ENCODE data around the gene RNF44. TPM values are rescaled to one million over a fixed set of nuclear protein-coding genes. Genes with fewer than 3 reads are reported as not detected.

RNF44 gene
- total RNA-seq, 1 experiment from 2014 or later = 19.2 TPM

DNA sequence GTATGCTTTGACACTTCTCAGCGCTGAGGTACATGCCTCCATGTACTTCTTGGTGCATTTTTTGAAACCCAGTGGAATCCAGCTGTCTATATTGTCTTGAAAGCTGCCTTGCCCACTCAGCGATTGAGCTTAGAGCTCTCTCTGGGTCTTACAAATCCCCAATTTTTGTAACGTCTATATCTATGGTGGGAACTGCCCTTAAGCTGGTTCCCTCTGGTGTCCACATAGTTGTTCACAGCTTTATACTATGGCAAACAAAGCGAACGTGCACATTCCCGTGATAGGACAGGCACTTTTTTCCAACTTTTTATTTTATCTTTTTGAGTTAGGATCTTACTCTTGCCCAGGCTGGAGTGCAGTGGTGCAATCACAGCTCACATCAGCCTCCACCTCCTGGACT, 32.8 kb upstream of the RNF44 start:
- H3K4me1 ChIP-seq (ENCODE audit: insufficient read depth, low read length) = no peaks in the 10 kb centered on the region
- ChIA-PET CTCF (interaction anchor here (0.9 to 2.1 kb wide), 4 partner anchors 27 to 841 kb away, joined by 3 to 15 read pairs (median 4); partner anchors contain the start of genes CLTB and RNF44), POLR2A (ENCODE audit: unreplicated experiment) (interaction anchor here (1.2 kb wide), 1 partner anchor 32 kb away, joined by 3 read pairs; the partner anchor contains the start of gene RNF44)
- H3K79me2 ChIP-seq (ENCODE audit: low read length) = no peaks in the 10 kb centered on the region
- no peak overlapping the region for H3K27ac ChIP-seq (ENCODE audit: low read length)
- DNase-seq = peak; percentile 15
- no peak overlapping the region for H3K9ac ChIP-seq (ENCODE audit: low read length)
- no peaks in the 10 kb centered on the region for H3F3A ChIP-seq (ENCODE audit: low read length, unreplicated experiment)
- no peaks in the 10 kb centered on the region for H3K9me3 ChIP-seq (ENCODE audit: low read length)
- H3K36me3 ChIP-seq (ENCODE audit: low read depth, low read length) = no peaks in the 10 kb centered on the region
- no peak overlapping the region for H3K4me2 ChIP-seq (ENCODE audit: low read length)
- intact Hi-C loops (cut with micrococcal nuclease) = loop anchor here (1.0 to 2.0 kb wide), 2 partner anchors 32 to 153 kb away; partner anchors contain the start of gene CLTB
- no peak overlapping the region for H3K4me3 ChIP-seq (ENCODE audit: low read length)
- no peaks in the 10 kb centered on the region for H3K9me2 ChIP-seq (replicated peaks; ENCODE audit: low read length)
- no peaks in the 10 kb centered on the region for H3K27me3 ChIP-seq (ENCODE audit: low read length)
- peak; percentile 54; the same call in 1 of the 2 replicates for ATAC-seq
- TF ChIP-seq EZH2 (IDR thresholded peaks at IDR 0.05; ENCODE audit: low read length, unreplicated experiment) = no peak
- TF ChIP-seq, protein P1, sequence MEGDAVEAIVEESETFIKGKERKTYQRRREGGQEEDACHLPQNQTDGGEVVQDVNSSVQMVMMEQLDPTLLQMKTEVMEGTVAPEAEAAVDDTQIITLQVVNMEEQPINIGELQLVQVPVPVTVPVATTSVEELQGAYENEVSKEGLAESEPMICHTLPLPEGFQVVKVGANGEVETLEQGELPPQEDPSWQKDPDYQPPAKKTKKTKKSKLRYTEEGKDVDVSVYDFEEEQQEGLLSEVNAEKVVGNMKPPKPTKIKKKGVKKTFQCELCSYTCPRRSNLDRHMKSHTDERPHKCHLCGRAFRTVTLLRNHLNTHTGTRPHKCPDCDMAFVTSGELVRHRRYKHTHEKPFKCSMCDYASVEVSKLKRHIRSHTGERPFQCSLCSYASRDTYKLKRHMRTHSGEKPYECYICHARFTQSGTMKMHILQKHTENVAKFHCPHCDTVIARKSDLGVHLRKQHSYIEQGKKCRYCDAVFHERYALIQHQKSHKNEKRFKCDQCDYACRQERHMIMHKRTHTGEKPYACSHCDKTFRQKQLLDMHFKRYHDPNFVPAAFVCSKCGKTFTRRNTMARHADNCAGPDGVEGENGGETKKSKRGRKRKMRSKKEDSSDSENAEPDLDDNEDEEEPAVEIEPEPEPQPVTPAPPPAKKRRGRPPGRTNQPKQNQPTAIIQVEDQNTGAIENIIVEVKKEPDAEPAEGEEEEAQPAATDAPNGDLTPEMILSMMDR (conservative IDR thresholded peaks at IDR 0.05; ENCODE audit: low read depth, low read length) = peak; percentile 43; the same call in 1 of the 2 replicates
- H2AFZ ChIP-seq (ENCODE audit: low read length) = no peak overlapping the region
- no TSS peak for BruUV-seq (replicated peaks)
- H4K20me1 ChIP-seq (ENCODE audit: low read length) = no peaks in the 10 kb centered on the region

DNA sequence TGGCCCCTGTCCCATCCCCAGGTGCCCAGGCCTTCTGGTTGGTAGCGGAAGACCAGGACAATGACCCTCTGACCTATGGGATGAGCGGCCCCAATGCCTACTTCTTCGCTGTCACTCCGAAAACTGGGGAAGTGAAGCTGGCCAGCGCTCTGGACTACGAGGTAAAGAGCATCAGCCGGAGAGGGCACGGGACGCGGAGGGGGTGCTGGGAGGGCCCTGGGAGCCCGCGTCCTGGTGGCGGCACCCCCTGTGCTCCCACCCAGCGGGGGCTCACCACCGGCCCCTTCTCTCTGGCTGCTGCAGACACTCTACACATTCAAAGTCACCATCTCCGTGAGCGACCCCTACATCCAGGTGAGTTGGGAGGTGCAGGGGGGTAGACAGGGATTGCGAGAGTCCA, 31.5 kb upstream of the RNF44 start:
- Histone ChIP-seq H4K20me1 (ENCODE audit: low read length) (no peaks in the 10 kb centered on the region), H3K79me2 (ENCODE audit: low read length) (no peaks in the 10 kb centered on the region), H3K36me3 (ENCODE audit: low read depth, low read length) (no peaks in the 10 kb centered on the region), H3K27ac (ENCODE audit: low read length) (no peak overlapping the region), H3K9me3 (ENCODE audit: low read length) (no peaks in the 10 kb centered on the region), H3K4me3 (ENCODE audit: low read length) (no peak overlapping the region), H3K9me2 (replicated peaks; ENCODE audit: low read length) (no peaks in the 10 kb centered on the region), H2AFZ (ENCODE audit: low read length) (no peak overlapping the region), H3K4me2 (ENCODE audit: low read length) (no peak overlapping the region), H3F3A (ENCODE audit: low read length, unreplicated experiment) (no peaks in the 10 kb centered on the region), H3K9ac (ENCODE audit: low read length) (no peak overlapping the region), H3K27me3 (ENCODE audit: low read length) (no peaks in the 10 kb centered on the region), H3K4me1 (ENCODE audit: insufficient read depth, low read length) (no peaks in the 10 kb centered on the region)
- DNase-seq = no peak
- intact Hi-C loops (cut with micrococcal nuclease) = no loop called here
- no TSS peak for BruUV-seq (replicated peaks)
- CTCF ChIA-PET = no interaction called here
- POLR2A ChIA-PET (ENCODE audit: unreplicated experiment) = no interaction called here
- TF ChIP-seq EZH2 (IDR thresholded peaks at IDR 0.05; ENCODE audit: low read length, unreplicated experiment) = no peak
- TF ChIP-seq, protein P1 (conservative IDR thresholded peaks at IDR 0.05; ENCODE audit: low read depth, low read length) = no peak
- no peak for TF ChIP-seq EZH2phosphoT487 (IDR thresholded peaks at IDR 0.05; ENCODE audit: borderline replicate concordance, low read length)
- ATAC-seq = no peak

DNA sequence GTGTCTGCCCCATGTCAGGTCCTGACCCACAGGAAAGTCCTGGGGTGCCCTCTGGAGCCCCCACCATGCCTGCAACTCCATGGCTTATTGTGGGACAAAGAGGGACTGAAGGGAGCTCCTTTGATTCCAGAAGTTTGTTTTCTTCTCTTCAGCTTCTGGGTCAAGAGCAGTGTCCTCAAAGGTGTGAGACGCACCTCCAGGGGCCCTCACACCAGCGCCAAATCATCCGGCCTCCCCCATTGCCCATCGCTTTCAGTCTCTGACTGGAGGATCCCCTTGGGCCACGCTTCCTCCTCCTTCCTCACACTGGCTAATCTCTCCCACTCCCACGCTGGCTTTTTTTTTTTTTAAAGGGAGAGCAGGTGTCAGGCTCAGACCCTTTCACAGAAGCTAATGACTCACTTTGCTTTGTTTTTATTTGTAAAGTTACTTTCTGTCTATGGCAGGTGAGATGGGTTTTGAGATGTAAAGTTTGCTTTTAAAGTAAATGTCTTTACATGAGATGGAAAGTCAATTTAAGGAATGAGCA, 28.6 kb upstream of the RNF44 start:
- CTCF ChIA-PET = no interaction called here
- no TSS peak for BruUV-seq (replicated peaks)
- POLR2A ChIA-PET (ENCODE audit: unreplicated experiment) = no interaction called here
- no peaks in the 10 kb centered on the region for H3F3A ChIP-seq (ENCODE audit: low read length, unreplicated experiment)
- no peak overlapping the region for H2AFZ ChIP-seq (ENCODE audit: low read length)
- DNase-seq = no peak
- no peak overlapping the region for H3K27ac ChIP-seq (ENCODE audit: low read length)
- no peak for ATAC-seq
- no peak overlapping the region for H3K9ac ChIP-seq (ENCODE audit: low read length)
- no peaks in the 10 kb centered on the region for H3K27me3 ChIP-seq (ENCODE audit: low read length)
- H3K9me3 ChIP-seq (ENCODE audit: low read length) = no peaks in the 10 kb centered on the region
- H3K9me2 ChIP-seq (replicated peaks; ENCODE audit: low read length) = no peaks in the 10 kb centered on the region
- no peaks in the 10 kb centered on the region for H4K20me1 ChIP-seq (ENCODE audit: low read length)
- H3K36me3 ChIP-seq (ENCODE audit: low read depth, low read length) = no peaks in the 10 kb centered on the region
- H3K4me2 ChIP-seq (ENCODE audit: low read length) = no peak overlapping the region
- no peaks in the 10 kb centered on the region for H3K4me1 ChIP-seq (ENCODE audit: insufficient read depth, low read length)
- intact Hi-C loops (cut with micrococcal nuclease) = no loop called here
- no peaks in the 10 kb centered on the region for H3K79me2 ChIP-seq (ENCODE audit: low read length)
- TF ChIP-seq EZH2 (IDR thresholded peaks at IDR 0.05; ENCODE audit: low read length, unreplicated experiment) (no peak), EZH2phosphoT487 (IDR thresholded peaks at IDR 0.05; ENCODE audit: borderline replicate concordance, low read length) (no peak)
- TF ChIP-seq, protein P1 (conservative IDR thresholded peaks at IDR 0.05; ENCODE audit: low read depth, low read length) = no peak
- H3K4me3 ChIP-seq (ENCODE audit: low read length) = no peak overlapping the region

Data from PC-3 (cell line).